Limb (tissue), 2 donors: Measurements from ENCODE around the gene THSD7B.

Source experiments
- DNase-seq, 2 donors: peaks; one replicate each; pipeline ENCODE4 v3.0.0-alpha.2; 2016; ENCODE audit errors: extremely low spot score in 2 of 2

THSD7B gene

GRCh38 chr2:137192366-137193310 is 427.3 kb downstream of the THSD7B start:
- DNase-seq: no peak

GRCh38 chr2:137193401-137193800 is 428.1 kb downstream of the THSD7B start:
- no peak for DNase-seq

GRCh38 chr2:137194111-137194510 is 428.8 kb downstream of the THSD7B start:
- DNase-seq: no peak

- no peak for DNase-seq
Observed at GRCh38 chr2:137199751-137200150, 434.4 kb downstream of the THSD7B start.

- DNase-seq: no peak
Observed at GRCh38 chr2:137202318-137202717, 437.0 kb downstream of the THSD7B start.

GRCh38 chr2:137205324-137205723 is 440.0 kb downstream of the THSD7B start:
- no peak for DNase-seq

GRCh38 chr2:137206069-137206468 is 440.7 kb downstream of the THSD7B start:
- no peak for DNase-seq

- no peak for DNase-seq
Observed at GRCh38 chr2:137207030-137207429, 441.7 kb downstream of the THSD7B start.

- no peak for DNase-seq
Observed at GRCh38 chr2:137208431-137208891, 443.1 kb downstream of the THSD7B start.

- DNase-seq: no peak
Observed at GRCh38 chr2:137210039-137210438, 444.7 kb downstream of the THSD7B start.

GRCh38 chr2:137211761-137212160 is 446.4 kb downstream of the THSD7B start:
- DNase-seq: no peak

- no peak for DNase-seq
Observed at GRCh38 chr2:137220438-137220993, 455.2 kb downstream of the THSD7B start.

- DNase-seq: no peak
Observed at GRCh38 chr2:137221797-137222492, 456.6 kb downstream of the THSD7B start.

GRCh38 chr2:137223722-137224121 is 458.4 kb downstream of the THSD7B start:
- DNase-seq: no peak

- no peak for DNase-seq
Observed at GRCh38 chr2:137228566-137228965, 463.2 kb downstream of the THSD7B start.

- no peak for DNase-seq
Observed at GRCh38 chr2:137229834-137230233, 464.5 kb downstream of the THSD7B start.

GRCh38 chr2:137231628-137232027 is 466.3 kb downstream of the THSD7B start:
- DNase-seq: no peak

- DNase-seq: no peak
Observed at GRCh38 chr2:137232076-137232475, 466.7 kb downstream of the THSD7B start.

GRCh38 chr2:137233091-137233490 is 467.7 kb downstream of the THSD7B start:
- no peak for DNase-seq

GRCh38 chr2:137237055-137237454 is 471.7 kb downstream of the THSD7B start:
- DNase-seq: no peak

GRCh38 chr2:137238065-137238464 is 472.7 kb downstream of the THSD7B start:
- DNase-seq: no peak

- DNase-seq: no peak
Observed at GRCh38 chr2:137249463-137250130, 484.3 kb downstream of the THSD7B start.
